Measurements from ENCODE around the gene NECTIN1.

NECTIN1 gene

DNA sequence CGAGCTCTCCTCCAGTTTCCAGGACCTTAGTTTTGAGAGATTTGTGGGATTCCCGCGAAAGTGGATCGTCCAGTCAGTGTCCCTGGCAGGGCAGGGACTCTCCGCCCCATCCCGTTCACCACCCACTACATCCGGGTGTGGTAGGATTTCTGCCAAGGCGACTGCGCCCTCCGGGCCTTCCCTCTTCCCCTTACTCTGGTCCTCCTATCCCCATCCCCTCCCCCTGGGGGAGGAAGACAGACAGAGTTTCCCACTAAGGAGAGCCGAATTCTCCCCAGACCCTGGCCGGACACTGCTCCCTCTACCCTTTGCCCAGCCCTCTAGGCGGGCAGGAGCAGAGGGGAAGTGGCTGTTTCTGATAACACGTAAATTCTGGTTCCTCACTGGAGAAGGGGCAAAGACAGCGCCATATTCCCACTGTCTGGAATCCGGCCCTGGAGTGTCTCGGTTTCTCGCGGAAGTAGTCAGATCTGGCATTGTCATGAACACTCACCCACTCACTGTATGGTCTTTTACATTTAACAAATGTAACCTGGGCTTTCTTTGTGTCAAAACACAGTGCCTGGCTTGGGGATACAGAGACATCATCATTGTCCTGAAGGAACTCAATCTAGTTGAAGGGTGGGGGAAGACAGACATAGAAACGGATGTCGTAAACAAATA lies 1.1 kb upstream of the NECTIN1 start:
- DNase-seq = no peak

DNA sequence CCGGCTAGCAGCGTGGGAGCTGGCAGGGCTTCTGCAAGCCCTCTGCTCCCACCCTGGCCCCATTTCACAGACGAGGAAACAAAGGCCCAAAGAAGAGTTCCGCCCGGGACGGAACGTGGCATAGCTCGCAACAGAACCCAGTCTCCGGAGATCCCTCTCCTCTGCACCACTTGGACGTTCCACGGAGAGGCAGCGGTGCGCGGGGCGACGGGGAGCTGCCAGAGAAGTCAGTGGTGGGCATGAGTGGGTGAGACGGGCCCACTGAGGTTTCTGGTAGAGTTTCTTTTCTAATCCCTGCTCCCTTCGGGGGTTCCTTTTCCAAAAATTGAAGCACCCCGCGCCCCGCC lies 554 bp upstream of the NECTIN1 start:
- DNase-seq = no peak

DNA sequence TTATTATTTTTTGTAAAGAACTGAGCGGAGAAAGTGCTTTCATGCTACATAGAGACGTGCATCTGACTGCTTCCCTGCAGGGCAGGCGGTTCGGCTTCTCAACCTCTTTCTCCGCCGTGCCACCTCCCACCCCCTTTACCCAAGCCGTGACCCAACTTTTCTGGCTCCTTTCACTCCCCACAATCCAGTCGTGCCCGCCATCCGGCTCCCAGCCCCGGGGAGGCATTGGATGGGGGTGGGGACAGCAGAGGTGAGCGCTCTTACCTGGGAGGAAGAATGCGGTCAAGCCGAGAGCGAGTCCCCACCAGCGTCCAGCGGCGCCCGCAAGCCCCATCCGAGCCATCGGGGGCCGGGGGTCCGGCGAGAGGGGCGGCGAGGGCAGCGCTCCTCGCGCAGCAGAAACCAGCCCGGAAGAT lies 781 bp downstream of the NECTIN1 start:
- peak in 2 of 6 experiments; percentile 12 to 40 for DNase-seq

DNA sequence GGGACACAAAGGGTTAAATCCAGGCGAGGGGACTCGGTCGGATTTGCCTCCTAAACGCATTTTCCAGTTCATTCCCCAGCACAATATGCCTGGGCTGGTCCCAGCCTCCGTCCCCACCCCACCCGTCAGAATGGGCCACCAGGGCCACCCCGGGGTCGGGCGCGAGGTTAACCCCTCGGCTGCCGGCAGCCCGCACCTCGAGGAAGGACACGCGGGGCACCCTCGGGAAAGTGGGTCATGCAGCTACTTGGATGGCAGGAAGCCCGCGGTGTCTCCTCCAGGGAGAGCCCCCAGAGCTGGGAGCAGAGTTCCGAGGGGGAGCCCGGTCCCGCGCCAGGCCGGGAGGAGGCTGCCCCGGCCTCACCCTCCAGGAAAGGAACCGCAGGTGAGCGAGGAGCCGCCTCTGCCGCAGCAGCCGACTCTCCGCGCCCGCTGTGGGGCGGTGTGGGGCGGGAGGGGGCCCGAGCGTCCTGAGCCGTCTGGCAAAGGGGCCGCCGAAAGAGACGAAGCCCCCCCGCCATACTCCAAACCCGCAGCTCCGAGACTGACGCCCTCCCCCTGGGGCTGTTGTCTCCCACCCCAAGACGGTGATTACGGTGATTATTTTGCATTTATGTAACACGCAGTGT lies 1.4 kb downstream of the NECTIN1 start:
- peak in 4 of 6 experiments; percentile 6 to 28 (median 21) for DNase-seq

DNA sequence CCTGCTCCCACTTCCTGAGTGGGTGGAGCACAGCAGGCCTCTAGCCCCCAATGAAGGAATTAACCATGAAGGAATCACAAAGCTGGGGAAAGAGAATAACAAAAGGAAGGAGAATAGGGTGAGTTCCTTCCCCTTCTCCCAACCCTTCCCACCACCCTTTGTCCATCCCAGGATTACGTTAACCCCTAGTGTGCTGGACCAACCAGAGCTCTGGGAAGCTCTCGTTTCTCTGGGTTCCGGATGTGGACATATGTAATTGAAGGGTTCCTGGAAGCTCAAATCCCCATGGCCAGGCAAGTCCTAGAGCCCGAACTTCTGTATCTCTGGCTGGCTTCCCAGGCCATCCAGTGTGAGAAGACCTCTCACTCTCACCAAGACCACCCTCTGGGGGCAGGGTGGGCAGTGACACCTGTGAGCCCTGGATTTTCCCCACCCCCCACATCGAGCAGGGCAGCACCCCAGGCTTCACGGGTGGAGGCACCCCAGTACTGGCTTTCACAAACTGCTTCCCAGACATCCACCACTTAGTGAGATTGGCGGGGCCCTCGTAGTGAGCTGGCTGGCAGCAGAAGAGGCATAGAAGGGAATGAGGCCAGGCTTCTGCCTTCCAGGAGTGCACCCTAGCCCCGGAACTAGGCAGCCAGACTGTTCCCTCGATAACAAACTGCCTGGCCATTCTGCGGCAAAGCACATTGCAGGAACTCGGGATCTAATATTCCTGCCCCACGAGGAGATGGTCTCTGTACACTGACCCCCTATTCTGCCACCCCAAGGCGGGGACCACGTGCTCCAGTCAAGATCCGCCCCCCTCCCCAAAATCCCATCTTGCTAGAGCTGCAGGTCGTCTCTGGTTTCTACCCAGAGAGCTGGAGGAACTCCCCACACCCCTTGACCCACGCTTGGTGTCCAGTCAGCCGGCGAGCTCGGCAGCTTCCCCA lies 2.1 kb downstream of the NECTIN1 start:
- DNase-seq = no peak

DNA sequence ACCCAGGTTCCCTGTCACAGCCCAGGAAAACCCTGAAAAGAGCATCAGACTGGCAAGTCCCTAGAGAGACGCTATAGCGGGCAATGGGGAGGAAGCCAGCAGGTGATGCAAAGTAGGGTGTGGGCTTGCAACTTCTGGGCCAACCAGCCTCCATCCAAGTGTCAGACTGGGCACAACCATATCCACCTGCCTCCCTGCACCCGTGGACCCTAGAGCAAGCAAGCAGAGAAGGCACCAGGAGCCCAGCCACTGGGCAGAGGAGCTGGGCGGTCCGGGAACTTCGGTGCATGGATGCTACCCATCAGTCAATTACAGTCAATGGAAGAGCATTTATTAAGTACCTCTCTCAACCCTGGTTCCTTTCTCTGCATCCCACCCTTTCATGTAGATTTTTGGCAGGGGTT lies 2.8 kb downstream of the NECTIN1 start:
- DNase-seq = no peak

DNA sequence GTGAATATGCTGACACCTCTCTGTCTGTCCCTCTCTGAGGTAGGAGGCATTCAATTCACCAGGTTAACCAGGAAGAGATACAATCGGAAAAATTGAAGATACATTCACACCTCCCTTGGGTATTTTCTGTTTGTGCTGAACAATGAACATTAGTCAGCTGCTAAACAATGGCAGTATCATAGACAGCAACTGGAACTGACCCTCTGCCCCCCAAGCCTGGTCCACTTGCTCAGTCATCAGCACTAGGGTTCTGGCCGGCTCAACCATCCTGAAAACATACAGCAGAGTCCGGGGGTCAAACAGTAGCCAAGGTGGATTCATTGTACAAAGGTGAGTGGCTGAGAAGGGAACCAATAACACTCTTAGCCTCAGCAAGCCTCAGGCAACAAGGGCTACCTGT lies 4.0 kb downstream of the NECTIN1 start:
- no peak for DNase-seq

DNA sequence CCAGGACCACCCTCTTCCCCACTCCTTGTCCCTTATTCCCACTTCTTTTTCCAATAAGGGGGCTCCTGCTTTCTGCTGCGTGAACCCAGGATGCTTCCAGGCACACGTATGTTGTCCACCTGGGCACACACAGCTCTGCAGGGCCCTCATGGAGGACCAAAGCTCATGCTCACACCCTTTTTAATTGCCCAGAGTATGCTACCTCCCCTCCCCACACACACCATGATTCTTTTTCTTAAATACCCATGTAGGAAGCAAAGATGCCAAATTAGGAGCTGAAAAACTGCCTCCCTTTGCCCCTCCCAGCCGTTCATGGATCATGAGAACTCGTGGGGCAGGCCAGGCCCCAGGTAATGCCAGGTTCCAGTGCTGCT lies 5.1 kb downstream of the NECTIN1 start:
- DNase-seq = no peak

DNA sequence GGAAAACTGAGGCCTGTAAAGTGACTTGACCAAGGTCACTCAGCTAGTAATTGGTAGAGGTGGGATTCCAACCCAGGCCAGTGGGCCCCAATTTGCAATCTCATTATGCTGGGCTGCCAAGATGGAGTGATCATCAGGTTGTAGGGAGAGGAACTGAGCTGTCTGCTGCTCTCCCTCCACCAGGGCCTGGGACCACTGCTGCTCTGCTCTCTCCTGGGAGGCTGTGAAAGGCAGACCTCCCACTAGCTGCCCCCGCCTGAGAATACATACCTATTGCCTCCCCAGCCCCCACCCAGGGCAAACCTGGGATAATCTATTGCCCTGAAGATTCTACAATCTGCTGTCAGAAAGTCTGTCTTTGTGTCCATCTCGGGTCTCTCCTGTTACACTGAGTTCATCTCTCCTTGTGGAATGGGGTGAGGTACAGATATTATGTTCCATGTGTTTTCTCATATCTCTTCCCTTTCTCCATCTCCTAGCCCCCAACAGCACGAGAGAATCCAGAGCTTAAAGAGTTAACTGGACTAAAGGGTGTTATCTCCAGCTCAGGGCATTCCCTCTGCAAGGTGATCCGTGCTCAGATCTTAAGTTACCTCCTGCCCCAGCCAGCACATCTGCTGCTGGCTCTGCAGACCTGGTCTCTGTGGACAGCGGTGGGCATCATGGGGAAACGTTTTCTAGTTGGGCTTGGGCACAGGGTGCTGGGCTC lies 5.6 kb downstream of the NECTIN1 start:
- no peak for DNase-seq

DNA sequence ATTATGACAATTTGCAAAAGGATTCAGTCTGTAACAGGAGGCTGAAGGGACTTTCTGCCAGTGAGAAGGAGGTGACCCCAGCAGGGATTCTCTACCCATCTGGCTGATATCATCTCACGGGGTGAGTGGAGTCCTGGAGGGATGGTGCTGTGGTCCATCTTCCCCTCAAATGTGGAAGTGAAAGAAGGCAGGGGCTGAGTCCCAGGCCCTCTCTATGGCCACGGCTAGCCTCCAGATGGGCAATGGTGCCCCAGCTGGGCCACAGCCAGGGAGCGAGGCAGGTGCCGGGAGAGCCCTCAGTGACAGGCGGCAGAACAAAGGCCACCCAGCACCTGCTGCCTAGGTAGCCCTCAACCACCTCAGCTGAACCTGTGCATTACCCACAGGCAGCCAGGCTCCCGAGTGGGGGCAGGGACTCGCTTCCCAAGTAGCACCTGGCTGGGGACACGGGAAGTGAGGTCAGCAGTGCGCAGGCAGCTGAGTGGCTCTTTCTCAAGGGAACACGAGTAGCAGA lies 6.7 kb downstream of the NECTIN1 start:
- DNase-seq = no peak

DNA sequence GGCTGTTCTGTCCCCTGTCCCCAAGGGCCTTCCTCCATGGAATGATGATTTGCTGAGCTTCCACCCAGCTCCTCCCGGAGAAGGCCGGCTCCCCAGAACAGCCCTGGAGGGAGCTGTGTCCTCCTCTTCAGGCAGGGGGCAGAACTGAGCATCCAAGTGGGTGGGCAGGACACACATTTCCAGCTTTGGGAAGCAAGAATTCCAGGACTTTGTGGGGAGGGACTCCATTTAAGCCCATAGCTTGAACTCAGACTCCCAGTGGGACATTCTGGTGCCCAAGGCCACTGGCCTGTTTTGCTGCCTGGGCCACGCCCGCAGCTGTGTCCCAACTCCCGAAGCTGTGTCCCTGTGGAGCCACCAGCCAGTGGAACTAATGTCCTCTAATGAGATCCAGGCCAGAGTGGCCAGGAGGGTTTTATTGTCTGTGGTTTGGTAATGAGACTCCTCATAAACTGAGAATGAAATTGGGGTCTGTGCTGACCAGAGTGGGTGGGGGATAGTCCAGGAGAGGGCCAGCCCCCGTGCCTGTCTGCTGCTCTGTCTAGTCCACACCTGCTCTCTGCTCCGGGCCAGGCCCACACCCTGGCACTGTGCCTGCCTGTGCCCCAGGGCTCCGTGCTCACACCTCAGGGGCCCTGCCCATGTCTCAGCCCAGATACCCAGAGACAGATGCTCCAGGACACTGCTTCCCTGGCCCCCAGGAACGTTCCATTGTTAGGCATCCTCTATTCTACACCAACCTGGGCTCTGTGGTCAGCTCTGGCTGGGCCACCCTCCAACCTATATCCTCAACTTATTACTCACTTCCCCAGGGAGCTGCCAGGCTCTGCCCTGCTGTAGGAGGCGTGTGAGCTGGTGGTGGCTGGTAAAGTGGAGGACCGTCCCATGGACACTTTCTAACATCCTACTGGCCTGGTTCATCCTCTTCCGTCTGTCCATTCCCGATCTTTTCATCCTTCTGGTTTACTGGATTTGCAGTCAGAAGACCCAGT lies 7.6 kb downstream of the NECTIN1 start:
- no peak for DNase-seq

DNA sequence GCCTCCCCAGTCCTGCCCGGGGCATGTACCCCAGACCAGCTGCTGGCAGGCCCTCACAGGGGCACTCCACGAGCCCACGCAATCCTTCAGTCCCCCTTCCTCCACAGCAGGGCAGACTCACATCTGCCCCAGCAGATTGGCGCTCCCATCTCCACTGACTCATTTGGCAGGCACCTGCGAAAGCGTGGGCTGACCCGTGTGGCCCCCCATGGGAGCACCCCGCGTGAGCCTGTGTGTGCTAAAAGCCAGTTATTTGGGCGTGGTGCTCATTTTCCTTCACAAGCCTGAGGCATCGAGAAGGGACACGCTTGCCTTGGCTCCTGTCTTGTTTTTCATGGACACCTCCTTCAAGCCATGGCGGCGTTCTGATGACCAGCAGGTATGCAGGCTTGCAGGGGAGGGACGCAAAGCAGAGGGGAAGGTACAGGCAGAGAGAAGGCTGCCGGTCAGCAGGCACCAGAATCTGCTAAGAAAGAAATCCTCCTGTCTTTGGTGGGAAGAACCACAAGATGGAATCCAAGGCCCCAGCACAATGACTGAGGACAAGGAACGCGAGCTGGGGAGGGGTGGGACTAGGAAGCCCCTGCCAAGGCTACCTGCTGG lies 8.6 kb downstream of the NECTIN1 start:
- DNase-seq = no peak

DNA sequence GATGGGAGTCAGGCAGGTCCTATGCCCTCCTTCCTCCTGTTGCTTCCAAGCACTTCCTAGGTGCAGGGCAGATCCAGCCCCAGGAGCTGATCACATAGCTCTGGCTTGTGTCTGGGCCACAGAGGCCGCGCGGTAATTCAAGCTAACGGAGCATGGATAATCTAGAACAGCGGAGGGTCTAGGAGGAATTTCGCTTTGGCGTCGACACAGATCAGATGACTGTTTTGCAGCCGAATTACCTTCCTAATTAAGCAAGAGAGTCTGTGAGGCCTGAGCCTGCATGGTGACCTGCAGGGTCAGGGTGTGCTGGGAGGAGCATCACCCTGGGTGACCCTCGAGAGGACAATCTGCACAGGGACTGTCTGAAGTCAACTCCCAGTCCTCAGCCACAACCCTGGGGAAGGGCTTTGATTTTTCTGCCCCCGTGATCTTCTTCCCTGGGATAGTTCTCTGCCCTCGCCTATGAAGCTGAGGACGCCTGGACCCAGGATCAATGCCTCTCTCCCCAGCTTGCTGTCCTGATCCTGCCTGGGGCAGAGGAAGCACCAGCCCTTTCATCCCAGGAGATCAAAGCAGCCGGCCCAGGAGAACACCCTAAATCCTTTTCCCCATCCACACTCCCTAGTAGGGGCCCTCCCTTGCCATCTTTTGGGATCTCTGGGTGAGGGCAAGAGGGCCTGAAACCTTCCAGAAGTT lies 11.0 kb downstream of the NECTIN1 start:
- no peak for DNase-seq

DNA sequence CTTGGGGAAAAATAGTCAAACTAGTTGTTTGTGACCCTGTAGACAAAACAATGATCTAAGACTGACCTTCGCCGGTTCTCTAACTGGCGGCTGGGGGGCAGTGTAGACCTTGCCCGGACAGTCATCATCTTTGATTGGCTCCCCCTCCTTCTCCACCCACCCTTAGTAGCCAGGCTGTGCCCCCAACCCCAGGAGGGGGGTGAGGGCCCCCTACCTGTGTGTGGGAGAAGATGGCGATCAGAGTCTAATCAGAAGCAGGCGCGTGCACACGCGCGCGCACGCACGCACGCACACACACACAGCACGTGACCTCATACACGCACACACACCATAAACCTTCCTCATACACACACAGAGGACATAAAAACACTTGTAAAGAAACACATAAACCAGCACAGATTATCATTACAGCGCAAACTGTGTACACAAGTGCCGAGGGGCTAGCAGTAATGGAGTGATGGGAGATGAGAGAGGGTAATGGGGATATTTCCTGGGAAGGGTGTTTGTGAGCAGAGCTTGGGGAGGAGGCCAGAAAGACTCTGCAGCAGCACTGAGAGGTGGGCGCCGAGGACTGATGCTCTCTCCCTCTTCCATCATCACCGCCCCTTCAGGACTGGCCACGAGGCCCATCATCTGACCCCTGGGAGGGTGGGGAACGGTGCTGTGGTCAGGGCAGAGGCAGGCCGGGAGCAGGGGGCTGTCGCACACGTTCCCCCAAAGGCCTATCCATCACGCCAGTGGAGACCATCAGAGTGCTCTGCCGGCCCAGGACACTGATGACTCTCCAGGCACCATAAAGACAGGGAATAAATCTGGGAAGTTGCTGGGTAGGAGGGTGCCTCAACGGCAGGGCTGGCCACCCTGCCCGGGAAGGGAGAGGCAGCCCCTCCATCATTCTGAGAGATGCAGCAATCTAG lies 12.2 kb downstream of the NECTIN1 start:
- DNase-seq = no peak

DNA sequence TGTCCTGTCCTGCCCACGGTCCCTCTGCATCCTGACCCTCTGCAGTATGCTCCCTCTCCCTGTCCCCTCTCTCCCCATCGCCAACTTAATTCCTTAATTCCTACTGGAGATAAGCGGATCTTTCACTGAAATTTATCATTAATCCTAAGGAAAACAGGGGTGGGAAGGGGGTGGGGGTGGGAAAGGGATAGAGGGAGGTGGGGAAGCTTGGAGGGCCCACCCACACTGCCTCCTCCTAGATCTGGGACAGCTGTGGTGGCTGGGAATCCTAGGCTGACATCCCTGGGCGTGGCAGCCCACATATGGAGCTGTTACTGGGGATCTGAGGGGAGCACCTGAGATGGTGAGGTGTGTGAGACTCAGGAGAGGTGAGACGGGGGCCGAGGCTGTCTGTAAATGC lies 14.4 kb downstream of the NECTIN1 start:
- no peak for DNase-seq

DNA sequence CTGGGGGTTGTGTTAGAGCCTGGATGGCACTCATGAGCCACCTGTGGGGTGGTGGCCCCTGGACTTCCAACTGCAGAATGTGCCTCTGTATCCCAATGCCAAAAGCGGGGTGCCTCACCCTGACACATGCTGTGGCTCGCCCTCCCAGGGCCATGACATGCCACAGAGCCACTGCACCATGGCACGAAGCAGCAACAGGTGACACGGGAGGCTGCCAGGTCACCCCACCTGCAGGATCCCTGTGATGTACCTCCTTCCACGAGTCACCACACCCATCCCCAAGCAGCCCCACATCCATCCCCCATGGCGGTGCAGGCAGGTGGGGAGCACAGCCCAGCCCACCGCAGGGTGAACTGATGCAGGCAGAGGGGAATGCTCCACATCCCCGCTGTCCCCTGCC lies 14.8 kb downstream of the NECTIN1 start:
- no peak for DNase-seq

DNA sequence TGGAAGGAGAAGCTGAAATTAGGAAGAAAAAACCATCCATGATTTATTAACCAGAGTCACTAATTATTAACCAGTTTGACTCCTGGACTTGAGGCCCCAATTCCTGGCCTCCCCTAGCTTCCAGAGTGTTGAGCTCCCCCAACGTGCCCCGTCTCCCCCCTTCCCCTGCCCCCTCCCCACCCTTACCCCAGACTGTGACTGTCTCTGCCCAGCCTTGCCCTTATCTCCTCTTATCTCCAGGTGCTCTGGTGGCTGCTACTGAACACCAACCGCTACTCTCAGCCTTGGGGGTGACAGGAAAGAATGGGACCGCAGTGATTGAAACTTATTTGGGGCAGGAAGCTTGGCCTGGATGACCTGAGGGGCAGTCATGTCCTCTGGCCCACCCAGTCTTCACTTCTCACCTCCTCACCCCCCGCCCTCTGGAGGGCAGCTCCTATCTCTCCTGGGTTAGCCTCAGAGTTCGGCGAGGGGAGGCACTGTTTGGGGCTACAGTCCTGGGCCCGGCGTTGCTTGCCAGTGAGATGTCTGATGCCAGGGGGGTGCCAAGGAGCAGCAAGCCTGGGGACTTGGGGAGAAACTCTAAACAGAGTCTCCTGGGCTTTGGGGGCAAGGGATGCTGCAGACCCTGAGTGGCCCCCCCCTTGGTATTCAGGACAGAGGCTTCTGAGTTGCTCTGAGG lies 15.5 kb downstream of the NECTIN1 start:
- DNase-seq = no peak

DNA sequence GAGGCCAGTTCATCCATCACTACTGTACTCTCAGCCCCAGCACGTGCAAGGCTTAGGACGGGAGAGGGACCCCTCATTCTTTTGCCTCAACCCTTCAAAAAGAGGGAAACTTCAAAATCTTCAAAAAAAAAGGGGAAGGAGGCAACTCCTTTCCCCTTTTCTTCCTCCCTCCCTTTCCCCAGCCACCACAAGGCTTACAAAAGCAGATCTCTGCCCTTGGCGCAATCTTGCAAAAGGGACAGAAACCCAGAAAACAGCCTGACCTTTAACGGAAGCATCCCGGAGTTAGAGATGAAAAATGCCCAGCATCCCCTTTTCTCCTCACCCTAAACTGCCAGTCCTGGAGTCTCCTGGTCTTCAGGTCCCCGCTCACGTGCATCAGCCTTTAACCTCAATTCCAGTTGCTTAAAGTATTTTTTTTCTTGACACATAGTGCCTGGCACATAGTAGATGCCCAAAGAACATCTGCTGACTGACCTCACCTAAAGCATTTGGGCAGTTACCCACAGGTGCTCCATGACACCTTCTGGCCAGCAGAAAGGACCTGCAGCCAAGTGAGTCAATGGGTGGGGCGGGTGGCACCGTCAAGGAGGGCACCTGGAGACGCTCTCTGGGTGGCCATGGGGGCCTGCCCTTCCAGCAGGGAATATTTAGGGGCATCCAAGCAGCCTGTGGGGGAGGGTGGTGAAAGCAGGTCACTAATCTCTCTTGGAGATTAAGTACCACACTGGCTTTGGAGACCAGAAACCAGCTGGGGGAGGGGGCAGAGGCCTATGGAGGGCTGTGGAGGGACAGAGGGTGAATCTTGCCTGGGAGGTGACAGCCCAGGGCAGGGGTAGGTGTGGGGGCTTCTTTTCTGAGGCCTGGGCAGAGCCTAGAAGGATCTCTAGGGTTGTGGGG lies 16.3 kb downstream of the NECTIN1 start:
- no peak for DNase-seq
